Stimulated activated CD4-positive, alpha-beta T cell treated with anti-CD3 and anti-CD28 coated beads, Interleukin-15, amount 100 ng/mL, for 1 hour (primary cell): Measurements from ENCODE around the gene JAKMIP2.
A peak's percentile ranks its signal among the peaks of the same experiment; 100 is the strongest.
"Not testable (repeated sequence)": the region's sequence is repeated elsewhere in the genome, so short reads cannot be mapped to it uniquely, and the experiment has no call there.

Experiments
- DNase-seq, 2 donors: peaks; one replicate each; pipeline ENCODE4 v3.0.0-alpha.2; 2020; ENCODE audit warnings: low read depth in 1 of 2, low spot score in 1 of 2

Gene JAKMIP2

GRCh38 chr5:147666419-147666818, 116.1 kb downstream of the JAKMIP2 start:
- DNase-seq = no peak

GRCh38 chr5:147661541-147661940, 121.0 kb downstream of the JAKMIP2 start:
- DNase-seq = no peak

- no peak for DNase-seq
These were observed 123.2 kb downstream of the JAKMIP2 start for GRCh38 chr5:147659166-147659929.

- DNase-seq = no peak
These were observed 124.1 kb downstream of the JAKMIP2 start for GRCh38 chr5:147658293-147658932.

GRCh38 chr5:147648597-147648996, 133.9 kb downstream of the JAKMIP2 start:
- DNase-seq = no peak

GRCh38 chr5:147645197-147645596, 137.3 kb downstream of the JAKMIP2 start:
- no peak for DNase-seq

- DNase-seq = no peak
These were observed 138.1 kb downstream of the JAKMIP2 start for GRCh38 chr5:147644460-147644859.

- DNase-seq = no peak
These were observed 139.4 kb downstream of the JAKMIP2 start for GRCh38 chr5:147643142-147643541.

- no peak for DNase-seq
These were observed 139.9 kb downstream of the JAKMIP2 start for GRCh38 chr5:147642666-147643065.

GRCh38 chr5:147639321-147639720, 143.2 kb downstream of the JAKMIP2 start:
- no peak for DNase-seq

GRCh38 chr5:147636729-147636984, 145.9 kb downstream of the JAKMIP2 start:
- no peak for DNase-seq

- no peak for DNase-seq
These were observed 146.4 kb downstream of the JAKMIP2 start for GRCh38 chr5:147635882-147636728.

- not testable (repeated sequence) for DNase-seq
These were observed 147.1 kb downstream of the JAKMIP2 start for GRCh38 chr5:147635439-147635838.

- no peak for DNase-seq
These were observed 149.4 kb downstream of the JAKMIP2 start for GRCh38 chr5:147633173-147633572.

GRCh38 chr5:147631428-147632003, 151.0 kb downstream of the JAKMIP2 start:
- no peak for DNase-seq

- no peak for DNase-seq
These were observed 153.3 kb downstream of the JAKMIP2 start for GRCh38 chr5:147629196-147629595.

GRCh38 chr5:147628058-147628895, 154.3 kb downstream of the JAKMIP2 start:
- peak in 1 of 2 donors; percentile 5 for DNase-seq

GRCh38 chr5:147626464-147626863, 156.1 kb downstream of the JAKMIP2 start:
- DNase-seq = no peak

GRCh38 chr5:147621016-147621415, 161.5 kb downstream of the JAKMIP2 start:
- no peak for DNase-seq

GRCh38 chr5:147619281-147619878, 163.1 kb downstream of the JAKMIP2 start:
- no peak for DNase-seq
